ENCODE data around the gene SERHL2.

DNA sequence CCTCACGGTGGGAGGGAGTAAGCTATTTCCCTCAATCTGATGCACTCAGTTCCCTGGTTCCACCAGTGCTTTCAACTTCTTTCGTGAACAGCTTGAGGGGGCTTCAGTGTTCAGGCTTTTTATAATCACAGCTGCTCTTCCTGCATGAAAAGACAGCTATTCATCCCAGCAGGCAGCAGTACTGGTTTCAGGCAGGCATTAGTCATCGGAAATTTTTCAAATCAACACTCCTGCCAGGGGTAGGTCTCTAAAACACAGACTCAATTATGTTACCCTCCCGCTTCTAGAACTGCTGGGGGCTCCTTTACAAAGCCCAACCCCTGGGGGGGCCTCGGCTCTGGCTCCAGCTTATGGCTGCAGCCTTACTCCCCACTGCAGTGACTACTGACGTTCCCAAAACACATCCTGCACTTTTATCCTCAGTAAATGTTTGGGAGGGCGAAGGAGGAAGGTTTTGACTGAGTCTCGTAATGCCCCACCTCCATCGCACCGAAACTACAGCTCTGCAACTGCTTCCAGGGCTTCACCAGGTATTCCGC is 55.1 kb downstream of the SERHL2 start:
- no peak for TF ChIP-seq POLR2A (IDR thresholded peaks at IDR 0.05)
- TF ChIP-seq, protein P1, sequence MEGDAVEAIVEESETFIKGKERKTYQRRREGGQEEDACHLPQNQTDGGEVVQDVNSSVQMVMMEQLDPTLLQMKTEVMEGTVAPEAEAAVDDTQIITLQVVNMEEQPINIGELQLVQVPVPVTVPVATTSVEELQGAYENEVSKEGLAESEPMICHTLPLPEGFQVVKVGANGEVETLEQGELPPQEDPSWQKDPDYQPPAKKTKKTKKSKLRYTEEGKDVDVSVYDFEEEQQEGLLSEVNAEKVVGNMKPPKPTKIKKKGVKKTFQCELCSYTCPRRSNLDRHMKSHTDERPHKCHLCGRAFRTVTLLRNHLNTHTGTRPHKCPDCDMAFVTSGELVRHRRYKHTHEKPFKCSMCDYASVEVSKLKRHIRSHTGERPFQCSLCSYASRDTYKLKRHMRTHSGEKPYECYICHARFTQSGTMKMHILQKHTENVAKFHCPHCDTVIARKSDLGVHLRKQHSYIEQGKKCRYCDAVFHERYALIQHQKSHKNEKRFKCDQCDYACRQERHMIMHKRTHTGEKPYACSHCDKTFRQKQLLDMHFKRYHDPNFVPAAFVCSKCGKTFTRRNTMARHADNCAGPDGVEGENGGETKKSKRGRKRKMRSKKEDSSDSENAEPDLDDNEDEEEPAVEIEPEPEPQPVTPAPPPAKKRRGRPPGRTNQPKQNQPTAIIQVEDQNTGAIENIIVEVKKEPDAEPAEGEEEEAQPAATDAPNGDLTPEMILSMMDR (IDR thresholded peaks at IDR 0.05) = no peak
- no peak for TF ChIP-seq POLR2AphosphoS5 (IDR thresholded peaks at IDR 0.05)
- TF ChIP-seq EP300 (IDR thresholded peaks at IDR 0.05) = no peak
